NCI-H1417 treated with DMSO at 0.1 percent for 48 hours (cell line): Measurements from ENCODE around the gene METRN.
A peak's percentile ranks its signal among the peaks of the same experiment; 100 is the strongest.

ENCODE experiments used
- DNase-seq: peaks from one replicate; lab custom pipeline; 2025; lab: John Stamatoyannopoulos, UW

Gene METRN

GRCh38 chr16:714558-715476, at the start of gene METRN:
Gene METRN (plus strand): TSS chr16:715118. CDS start chr16:715290, 172 bp downstream.
- DNase-seq, result no peak

DNA sequence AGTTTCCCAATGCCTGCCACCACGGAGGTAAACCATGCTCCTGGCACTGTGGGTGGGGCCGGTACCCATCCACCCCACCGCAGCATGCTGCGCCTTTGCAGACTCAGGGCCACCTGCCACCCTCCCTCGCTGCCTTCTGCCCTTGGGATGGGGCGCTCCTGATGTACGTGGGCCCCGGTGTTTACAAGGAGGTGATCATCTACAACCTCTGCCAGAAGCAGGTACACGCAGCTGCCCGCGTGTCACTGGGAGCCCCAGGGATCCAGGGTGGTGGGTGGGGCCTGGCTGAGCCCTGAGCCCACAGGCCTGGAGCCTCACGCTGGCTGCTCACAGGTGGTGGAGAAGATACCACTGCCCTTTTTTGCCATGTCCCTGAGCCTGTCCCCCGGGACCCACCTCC, 48.3 kb upstream of the METRN start:
- no peak for DNase-seq

- no peak for DNase-seq
These were observed 47.7 kb upstream of the METRN start for GRCh38 chr16:667113-667779.

- peak; percentile 67 for DNase-seq
These were observed 47.0 kb upstream of the METRN start, which contains the start of gene RHOT2 for GRCh38 chr16:667780-668518. Gene RHOT2 (plus strand): TSS chr16:668132. CDS start chr16:668200, 68 bp downstream.

DNA sequence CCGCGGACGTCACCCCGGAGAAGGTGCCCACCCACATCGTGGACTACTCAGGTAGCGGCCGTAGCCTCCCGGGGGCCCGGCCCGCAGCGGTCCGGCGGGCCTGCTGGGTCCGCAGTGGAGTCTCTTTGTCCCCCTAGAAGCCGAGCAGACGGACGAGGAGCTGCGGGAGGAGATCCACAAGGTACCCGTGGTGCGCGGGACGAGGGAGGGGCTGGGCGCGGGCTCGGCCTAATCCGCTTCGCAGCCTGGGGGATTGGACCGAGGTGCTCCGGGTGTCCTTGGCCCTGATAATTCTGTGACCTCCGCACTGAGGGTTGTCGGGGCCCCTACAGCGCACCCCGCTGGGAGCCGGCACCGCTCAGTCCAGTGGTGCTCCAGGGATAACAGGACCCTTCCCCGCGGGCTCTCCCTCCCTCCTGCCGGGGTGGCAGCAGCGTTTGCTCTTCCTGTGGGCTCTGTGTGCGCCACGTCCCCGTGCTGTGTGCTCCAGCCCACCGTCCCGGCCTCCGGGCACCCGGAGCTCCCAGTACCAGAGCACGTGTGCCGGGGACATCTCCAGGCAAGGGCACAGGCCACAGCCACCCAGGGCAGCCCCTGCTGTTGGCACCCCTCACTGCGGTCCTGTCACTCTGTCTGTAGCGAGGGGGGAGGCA, 46.3 kb upstream of the METRN start:
- DNase-seq, result no peak

- DNase-seq, result no peak
These were observed 45.3 kb upstream of the METRN start for GRCh38 chr16:669666-670065.

DNA sequence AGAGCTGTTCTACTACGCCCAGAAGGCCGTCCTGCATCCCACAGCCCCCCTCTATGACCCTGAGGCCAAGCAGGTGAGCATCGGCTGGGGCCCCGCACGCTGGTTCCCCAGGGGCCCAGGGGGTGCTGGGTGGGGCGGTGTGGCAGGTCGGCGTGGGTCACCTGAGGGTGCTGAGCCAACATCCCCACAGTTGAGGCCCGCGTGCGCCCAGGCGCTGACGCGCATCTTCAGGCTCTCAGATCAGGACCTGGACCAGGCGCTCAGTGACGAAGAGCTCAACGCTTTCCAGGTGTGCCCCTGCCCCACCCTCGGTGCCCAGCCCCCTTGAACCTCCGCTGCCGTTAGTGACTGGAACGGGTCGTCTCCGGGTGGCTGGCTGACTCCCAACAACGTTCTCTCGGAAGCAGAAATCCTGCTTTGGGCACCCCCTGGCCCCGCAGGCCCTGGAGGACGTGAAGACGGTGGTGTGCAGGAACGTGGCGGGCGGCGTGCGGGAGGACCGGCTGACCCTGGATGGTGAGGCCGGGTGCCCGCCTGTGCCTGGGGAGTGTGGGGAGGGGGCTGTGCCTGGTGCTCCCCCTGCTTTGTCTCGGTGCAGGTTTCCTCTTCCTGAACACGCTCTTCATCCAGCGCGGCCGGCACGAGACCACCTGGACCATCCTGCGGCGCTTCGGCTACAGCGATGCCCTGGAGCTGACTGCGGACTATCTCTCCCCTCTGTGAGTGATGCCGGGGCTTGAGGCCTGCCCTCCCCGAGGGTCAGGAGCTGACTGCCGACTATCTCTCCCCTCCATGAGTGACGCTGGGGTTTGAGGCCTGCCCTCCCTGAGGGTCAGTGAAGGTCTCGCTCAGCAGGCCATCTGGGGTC, 44.2 kb upstream of the METRN start:
- DNase-seq, result no peak

GRCh38 chr16:671353-672131, 43.4 kb upstream of the METRN start:
- DNase-seq, result no peak

GRCh38 chr16:672371-672770, 42.5 kb upstream of the METRN start:
- DNase-seq, result no peak

DNA sequence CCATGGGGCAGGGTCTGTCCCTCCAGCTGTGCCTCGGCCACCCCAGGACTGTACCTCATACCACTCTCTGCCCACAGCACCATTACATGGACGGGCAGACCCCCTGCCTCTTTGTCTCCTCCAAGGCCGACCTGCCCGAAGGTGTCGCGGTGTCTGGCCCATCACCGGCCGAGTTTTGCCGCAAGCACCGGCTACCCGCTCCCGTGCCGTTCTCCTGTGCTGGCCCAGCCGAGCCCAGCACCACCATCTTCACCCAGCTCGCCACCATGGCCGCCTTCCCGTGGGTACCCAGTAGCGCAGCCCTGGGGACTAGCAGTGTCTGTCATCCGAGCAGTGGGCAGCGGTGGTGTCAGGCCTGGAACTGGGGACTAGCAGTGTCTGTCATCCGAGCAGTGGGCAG, 42.1 kb upstream of the METRN start:
- no peak for DNase-seq

- DNase-seq, result no peak
These were observed 41.4 kb upstream of the METRN start for GRCh38 chr16:673399-673991.

DNA sequence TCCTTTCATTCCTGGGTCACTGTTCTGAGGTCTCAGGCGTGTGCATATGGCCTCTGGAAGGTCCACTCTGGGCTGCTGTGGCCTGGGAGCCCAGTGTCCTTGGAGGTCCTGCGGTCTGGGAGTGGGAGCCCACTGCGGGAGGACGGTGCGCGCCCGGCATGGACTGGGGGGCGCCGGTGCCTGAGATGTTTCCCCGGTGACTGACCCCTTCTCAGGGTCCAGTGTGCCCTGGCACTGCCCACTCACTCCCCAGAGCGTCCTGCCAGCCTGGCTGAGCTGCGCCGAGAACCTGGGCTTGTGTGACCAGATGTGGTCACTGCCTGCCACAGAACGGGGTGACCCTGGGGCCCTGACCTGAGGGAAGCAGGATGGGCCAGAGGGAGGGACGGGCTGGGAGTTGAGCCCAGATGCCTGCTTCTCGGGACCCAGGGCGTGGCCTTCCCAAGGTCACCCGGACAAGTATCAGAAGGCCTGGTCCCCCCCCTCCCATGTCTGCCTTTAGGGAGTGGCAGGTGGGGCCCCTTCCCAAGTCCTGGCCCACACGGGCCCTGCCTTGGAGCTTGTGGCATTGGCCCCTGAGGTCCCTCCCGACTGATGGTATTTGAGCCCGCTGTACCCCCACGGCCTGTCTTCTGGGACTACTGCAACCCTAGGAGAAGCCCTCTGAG, 40.6 kb upstream of the METRN start:
- DNase-seq, result no peak

GRCh38 chr16:674968-675883, 39.7 kb upstream of the METRN start, which contains the start of gene RHBDL1:
Gene RHBDL1 (plus strand): TSS chr16:675671. CDS start chr16:675791, 120 bp downstream.
- DNase-seq, result no peak

- DNase-seq, result no peak
These were observed 38.9 kb upstream of the METRN start for GRCh38 chr16:675884-676564.

DNA sequence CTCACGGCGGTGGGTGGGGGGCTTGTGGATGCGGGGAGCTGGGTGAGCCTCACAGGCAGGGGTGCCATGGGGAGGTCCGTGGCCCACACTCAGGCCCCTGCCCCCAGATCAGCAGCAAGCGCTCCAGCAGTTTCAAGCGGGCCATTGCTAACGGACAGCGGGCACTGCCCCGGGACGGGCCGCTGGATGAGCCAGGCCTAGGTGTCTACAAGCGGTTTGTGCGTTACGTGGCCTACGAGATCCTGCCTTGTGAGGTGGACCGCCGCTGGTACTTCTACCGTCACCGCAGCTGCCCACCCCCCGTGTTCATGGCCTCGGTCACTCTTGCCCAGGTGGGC, 38.4 kb upstream of the METRN start:
- no peak for DNase-seq

GRCh38 chr16:676913-677312, 38.0 kb upstream of the METRN start:
- DNase-seq, result peak; percentile 55
